ENCODE results near the gene RIMBP2. TPM values are rescaled to one million over a fixed set of nuclear protein-coding genes. Genes with fewer than 3 reads are reported as not detected.

Gene RIMBP2
- total RNA-seq, 4 donors from 2014 or later: 0.29 to 8.2 (median 5.6) TPM

DNA sequence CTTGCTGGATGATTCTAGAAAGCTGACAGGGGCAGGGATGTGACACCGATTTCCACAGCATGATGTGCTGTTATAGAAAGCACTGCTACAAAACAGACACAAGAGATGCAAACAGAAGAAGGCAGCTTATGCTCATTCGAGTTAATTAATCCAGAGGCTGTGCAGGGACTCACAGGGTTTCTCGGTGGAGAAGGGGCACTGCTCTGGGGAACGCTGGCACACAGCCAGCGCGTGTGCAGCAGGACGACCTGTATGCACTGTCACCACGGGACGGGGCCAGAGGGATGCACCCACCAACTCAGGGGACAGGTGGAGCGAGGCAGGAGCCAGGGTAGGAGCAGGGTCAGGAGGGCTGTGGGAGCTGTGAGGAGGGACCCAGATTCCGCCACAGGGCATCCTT lies 143.5 kb downstream of the RIMBP2 start:
- TF ChIP-seq, protein P1, sequence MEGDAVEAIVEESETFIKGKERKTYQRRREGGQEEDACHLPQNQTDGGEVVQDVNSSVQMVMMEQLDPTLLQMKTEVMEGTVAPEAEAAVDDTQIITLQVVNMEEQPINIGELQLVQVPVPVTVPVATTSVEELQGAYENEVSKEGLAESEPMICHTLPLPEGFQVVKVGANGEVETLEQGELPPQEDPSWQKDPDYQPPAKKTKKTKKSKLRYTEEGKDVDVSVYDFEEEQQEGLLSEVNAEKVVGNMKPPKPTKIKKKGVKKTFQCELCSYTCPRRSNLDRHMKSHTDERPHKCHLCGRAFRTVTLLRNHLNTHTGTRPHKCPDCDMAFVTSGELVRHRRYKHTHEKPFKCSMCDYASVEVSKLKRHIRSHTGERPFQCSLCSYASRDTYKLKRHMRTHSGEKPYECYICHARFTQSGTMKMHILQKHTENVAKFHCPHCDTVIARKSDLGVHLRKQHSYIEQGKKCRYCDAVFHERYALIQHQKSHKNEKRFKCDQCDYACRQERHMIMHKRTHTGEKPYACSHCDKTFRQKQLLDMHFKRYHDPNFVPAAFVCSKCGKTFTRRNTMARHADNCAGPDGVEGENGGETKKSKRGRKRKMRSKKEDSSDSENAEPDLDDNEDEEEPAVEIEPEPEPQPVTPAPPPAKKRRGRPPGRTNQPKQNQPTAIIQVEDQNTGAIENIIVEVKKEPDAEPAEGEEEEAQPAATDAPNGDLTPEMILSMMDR (IDR thresholded peaks at IDR 0.05): no peak
- no peak for TF ChIP-seq POLR2A (IDR thresholded peaks at IDR 0.05)
- H3K36me3 ChIP-seq: no peaks in the 10 kb centered on the region
- no peaks in the 10 kb centered on the region for H3K4me1 ChIP-seq
- no peak for DNase-seq
- intact Hi-C loops (cut with DNase I; ENCODE audit: low total_unique reads): no loop called here
- no peaks in the 10 kb centered on the region for H3K9me3 ChIP-seq
- no peaks in the 10 kb centered on the region for H3K27me3 ChIP-seq
- no peak overlapping the region for H3K4me3 ChIP-seq
- no peak overlapping the region for H3K27ac ChIP-seq

DNA sequence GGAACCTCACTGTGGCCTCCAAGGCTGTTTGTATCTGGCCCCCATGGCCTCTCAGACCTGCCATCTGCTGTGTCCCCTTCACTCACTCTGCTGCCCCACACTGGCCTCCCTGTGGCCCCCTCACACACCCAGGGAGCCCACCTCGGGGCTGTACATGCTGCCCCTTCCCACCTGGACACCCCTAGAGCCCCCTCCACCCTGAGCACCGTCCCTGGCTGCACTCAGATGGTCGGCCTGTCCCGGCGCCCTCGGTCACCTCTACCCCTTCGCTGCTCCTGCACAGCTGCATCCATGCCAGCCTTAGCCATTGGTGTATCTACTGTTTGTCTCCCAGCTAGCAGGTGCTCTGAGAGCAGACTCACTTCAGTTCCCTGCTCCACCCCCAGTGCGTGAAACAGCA lies 144.4 kb downstream of the RIMBP2 start:
- H3K27me3 ChIP-seq: no peaks in the 10 kb centered on the region
- TF ChIP-seq, protein P1 (IDR thresholded peaks at IDR 0.05): no peak
- TF ChIP-seq POLR2A (IDR thresholded peaks at IDR 0.05): no peak
- no peak overlapping the region for H3K4me3 ChIP-seq
- DNase-seq: no peak
- H3K27ac ChIP-seq: no peak overlapping the region
- no peaks in the 10 kb centered on the region for H3K36me3 ChIP-seq
- intact Hi-C loops (cut with DNase I; ENCODE audit: low total_unique reads): no loop called here
- H3K4me1 ChIP-seq: no peaks in the 10 kb centered on the region
- H3K9me3 ChIP-seq: no peaks in the 10 kb centered on the region

DNA sequence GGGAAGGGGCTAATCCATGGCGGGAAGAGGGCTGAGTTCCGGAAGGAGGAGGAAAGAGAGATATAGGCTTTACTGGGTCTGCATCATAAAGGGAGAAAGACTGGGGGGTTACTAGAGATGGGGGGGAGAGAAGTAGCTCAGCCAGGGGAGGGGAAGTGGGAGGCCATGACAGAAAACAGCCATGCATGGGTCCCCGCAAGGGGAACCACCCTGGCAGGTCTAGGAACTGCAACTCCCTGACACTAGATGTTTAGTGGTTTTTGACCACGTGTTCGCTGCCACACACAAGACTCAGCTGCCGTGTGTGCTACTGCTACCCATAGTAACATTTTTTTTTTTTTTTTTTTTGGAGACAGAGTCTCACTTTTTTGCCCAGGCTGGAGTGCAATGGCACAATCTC lies 145.0 kb downstream of the RIMBP2 start:
- H3K4me3 ChIP-seq: no peak overlapping the region
- intact Hi-C loops (cut with DNase I; ENCODE audit: low total_unique reads): no loop called here
- H3K9me3 ChIP-seq: no peaks in the 10 kb centered on the region
- no peaks in the 10 kb centered on the region for H3K36me3 ChIP-seq
- H3K4me1 ChIP-seq: no peaks in the 10 kb centered on the region
- no peak overlapping the region for H3K27ac ChIP-seq
- H3K27me3 ChIP-seq: no peaks in the 10 kb centered on the region
- TF ChIP-seq, protein P1 (IDR thresholded peaks at IDR 0.05): no peak
- TF ChIP-seq POLR2A (IDR thresholded peaks at IDR 0.05): no peak
- no peak for DNase-seq

DNA sequence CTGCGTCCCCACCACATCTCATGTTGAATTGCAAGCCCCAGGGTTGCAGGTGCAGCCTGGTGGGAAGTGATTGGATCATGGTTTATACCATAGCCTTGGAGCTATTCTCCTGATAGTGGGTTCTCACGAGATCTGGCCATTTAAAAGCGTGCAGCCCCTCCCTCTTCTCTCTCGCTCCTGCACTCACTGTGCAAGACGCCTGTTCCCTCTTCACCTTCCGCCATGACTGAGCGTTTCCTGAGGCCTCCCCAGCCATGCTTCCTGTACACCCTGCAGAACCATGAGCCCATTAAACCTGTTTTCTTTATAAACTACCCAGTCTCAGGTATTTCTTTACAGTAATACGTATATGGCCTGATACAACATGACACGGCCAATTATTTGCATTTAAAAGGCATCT lies 146.6 kb downstream of the RIMBP2 start:
- Histone ChIP-seq H3K9me3 (peaks cover 0 to 10% of the 10 kb centered on the region in 2 donors), H3K36me3 (no peaks in the 10 kb centered on the region), H3K4me1 (no peaks in the 10 kb centered on the region), H3K27me3 (no peaks in the 10 kb centered on the region), H3K27ac (no peak overlapping the region), H3K4me3 (no peak overlapping the region)
- TF ChIP-seq, protein P1 (IDR thresholded peaks at IDR 0.05): no peak
- no peak for TF ChIP-seq POLR2A (IDR thresholded peaks at IDR 0.05)
- intact Hi-C loops (cut with DNase I; ENCODE audit: low total_unique reads): no loop called here
- DNase-seq: no peak

DNA sequence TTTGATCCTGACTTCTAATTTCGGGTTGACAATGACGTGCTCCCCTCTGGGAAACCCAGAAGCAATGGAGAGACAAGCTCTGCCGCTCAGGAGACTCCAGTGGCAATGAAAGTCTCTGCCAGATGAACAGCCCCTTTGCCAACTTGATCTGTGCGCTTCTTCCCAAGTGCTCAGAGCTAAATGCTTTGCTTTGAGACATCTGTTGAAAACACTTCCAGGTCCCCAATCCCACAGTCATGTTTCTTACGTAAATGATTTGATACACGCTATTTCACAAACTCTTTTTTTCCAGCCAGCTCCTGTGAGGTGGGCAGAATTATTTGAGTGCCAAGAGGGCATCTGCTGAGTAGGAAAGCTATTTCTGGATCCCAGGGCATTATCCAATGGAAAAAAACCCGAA lies 147.6 kb downstream of the RIMBP2 start:
- no peaks in the 10 kb centered on the region for H3K4me1 ChIP-seq
- H3K4me3 ChIP-seq: no peak overlapping the region
- H3K27me3 ChIP-seq: no peaks in the 10 kb centered on the region
- no peaks in the 10 kb centered on the region for H3K36me3 ChIP-seq
- TF ChIP-seq POLR2A (IDR thresholded peaks at IDR 0.05): no peak
- TF ChIP-seq, protein P1 (IDR thresholded peaks at IDR 0.05): no peak
- peaks cover 0 to 10% of the 10 kb centered on the region in 2 donors for H3K9me3 ChIP-seq
- DNase-seq: no peak
- intact Hi-C loops (cut with DNase I; ENCODE audit: low total_unique reads): no loop called here
- H3K27ac ChIP-seq: no peak overlapping the region

All from uterus (tissue), 4 donors.